ENCODE data around the gene GGT6. TPM values are rescaled to one million over a fixed set of nuclear protein-coding genes. Genes with fewer than 3 reads are reported as not detected.

GGT6 gene
- total and polyA plus RNA-seq, 2 of the 13 experiments (the other 11 are each of a cell fraction or from before 2014, with no cell fraction given): 0.16 to 0.80 TPM

- POLR2A ChIA-PET: interaction anchor here (0.9 to 3.0 kb wide), 2 partner anchors 12 to 16 kb away, joined by 3 to 9 read pairs; partner anchors contain the start of gene MYBBP1A
- no peak for ATAC-seq
These were observed 21.4 kb downstream of the GGT6 start for GRCh38 chr17:4539025-4539424.

More at GRCh38 chr17:4539025-4539424, 21.4 kb downstream of the GGT6 start:
- no peak overlapping the region for H3K4me3 ChIP-seq (replicated peaks in 1 of 3; ENCODE audit: insufficient read depth in 1 of 3, low read depth in 2 of 3, low read length in 3 of 3)
- no peak for DNase-seq (ENCODE audit: low spot score)
- H3K4me2 ChIP-seq (ENCODE audit: low read depth, low read length): no peak overlapping the region
- no peaks in the 10 kb centered on the region for H3K79me2 ChIP-seq (ENCODE audit: insufficient read depth, low read length)
- FAIRE-seq: no peak
- in situ Hi-C loops (cut with HindIII; ENCODE audit: extremely low pct_ligation_motif_present, low pct_unique_long_range_greater_than_20kb): no loop called here
- H2AFZ ChIP-seq (ENCODE audit: low read length): no peak overlapping the region
- no peak overlapping the region for H3K9ac ChIP-seq (ENCODE audit: insufficient read depth, low read depth, low read length)
- no TSS peak for BruUV-seq (replicated peaks)
- 0 out of 2 replicates have a peak, but pooled peaks cover 2% of the 10 kb centered on the region for H4K20me1 ChIP-seq (ENCODE audit: insufficient read depth, low read length)
- peaks cover 19% of the 10 kb centered on the region for H3K4me1 ChIP-seq (ENCODE audit: insufficient read depth, low read length)
- H3K27ac ChIP-seq (ENCODE audit: extremely low read length, insufficient read depth, low read length): no peak overlapping the region
- peaks cover 26 to 53% of the 10 kb centered on the region in 2 experiments for H3K36me3 ChIP-seq (replicated peaks in 1 of 2; ENCODE audit: control insufficient read depth in 1 of 2, insufficient read depth in 2 of 2, low read length in 2 of 2)
- intact Hi-C loops (cut with micrococcal nuclease; ENCODE audit: unreplicated experiment): no loop called here
- no peaks in the 10 kb centered on the region; a peak in 1 of 5 replicates for H3K27me3 ChIP-seq (ENCODE audit: control insufficient read depth in 1 of 2, insufficient read depth in 2 of 2, low read length in 2 of 2)
- no peaks in the 10 kb centered on the region for H3K9me3 ChIP-seq (ENCODE audit: low read length)
- TF ChIP-seq ZNF276 (CRISPR knock-in tag; IDR thresholded peaks at IDR 0.05; ENCODE audit: low read depth): no peak
- TF ChIP-seq TBX3 (IDR thresholded peaks at IDR 0.05; ENCODE audit: borderline replicate concordance): no peak
- no peak for TF ChIP-seq IRX3 (CRISPR knock-in tag; IDR thresholded peaks at IDR 0.05; ENCODE audit: borderline replicate concordance, low read depth)
- TF ChIP-seq ZNF549 (CRISPR knock-in tag; IDR thresholded peaks at IDR 0.05): no peak
- TF ChIP-seq BCL6 (CRISPR knock-in tag; IDR thresholded peaks at IDR 0.05): no peak
- no peak for TF ChIP-seq ZSCAN22 (CRISPR knock-in tag; IDR thresholded peaks at IDR 0.05)
- no peak for TF ChIP-seq PRDM4 (CRISPR knock-in tag; IDR thresholded peaks at IDR 0.05; ENCODE audit: borderline replicate concordance)
- no peak for TF ChIP-seq NR0B2 (CRISPR knock-in tag; IDR thresholded peaks at IDR 0.05)
- TF ChIP-seq ATF7 (IDR thresholded peaks at IDR 0.05): no peak
- no peak for TF ChIP-seq ATF7 (CRISPR knock-in tag; IDR thresholded peaks at IDR 0.05)
- no peak for TF ChIP-seq MYC (CRISPR knock-in tag; IDR thresholded peaks at IDR 0.05; ENCODE audit: borderline replicate concordance)
- TF ChIP-seq LBX2 (CRISPR knock-in tag; IDR thresholded peaks at IDR 0.05; ENCODE audit: borderline replicate concordance): no peak
- TF ChIP-seq ATRX (CRISPR knock-in tag; IDR thresholded peaks at IDR 0.05; ENCODE audit: borderline replicate concordance): no peak
- TF ChIP-seq PBX3 (CRISPR knock-in tag; IDR thresholded peaks at IDR 0.05; ENCODE audit: borderline replicate concordance): no peak
- WGBS (ENCODE audit: low lambda C conversion rate): 95% methylated on average over 7 of the region's 8 CpGs
- CTCF ChIA-PET (ENCODE audit: low intra/inter-chr PET ratio, low total read pairs): interaction anchor here (1.9 kb wide), 1 partner anchor 118 kb away, joined by 8 read pairs; no protein-coding TSS in a partner anchor
